HG02970 (cell line): ENCODE measurements around the gene TMEM176A.

Experiments used
- ATAC-seq: cut with Tn5 transposase; IDR thresholded peaks from one replicate; pipeline ENCODE4 v1.9.1; 2021; ENCODE audit warnings: mild to moderate bottlenecking, moderate library complexity, moderate number of reproducible peaks; ENCODE audit not compliant: unreplicated experiment, low FRiP score

Gene TMEM176A

GRCh38 chr7:150846291-150847115, 45.9 kb downstream of the TMEM176A start:
- ATAC-seq: no peak

- ATAC-seq: no peak
Measured at GRCh38 chr7:150847536-150847935, 47.0 kb downstream of the TMEM176A start.

- no peak for ATAC-seq
Measured at GRCh38 chr7:150848111-150848510, 47.5 kb downstream of the TMEM176A start.

- ATAC-seq: no peak
Measured at GRCh38 chr7:150848561-150849115, 48.1 kb downstream of the TMEM176A start.

GRCh38 chr7:150849204-150849775, 48.7 kb downstream of the TMEM176A start:
- ATAC-seq: no peak

GRCh38 chr7:150850273-150850672, 49.7 kb downstream of the TMEM176A start:
- ATAC-seq: no peak

GRCh38 chr7:150851492-150852370, 51.2 kb downstream of the TMEM176A start:
- ATAC-seq: no peak

GRCh38 chr7:150852371-150852905, 51.9 kb downstream of the TMEM176A start, which contains the start of gene AOC1:
Gene AOC1 (plus strand): TSS chr7:150852517. CDS start chr7:150856471, 3,954 bp downstream.
- no peak for ATAC-seq

GRCh38 chr7:150854066-150855000, 53.8 kb downstream of the TMEM176A start:
- ATAC-seq: no peak
